ENCODE results near the gene SLC43A3. TPM values are rescaled to one million over a fixed set of nuclear protein-coding genes. Genes with fewer than 3 reads are reported as not detected.
A peak's percentile ranks its signal among the peaks of the same experiment; 100 is the strongest.

The SLC43A3 gene
- total and polyA plus RNA-seq, 10 donors, result 15.2 to 72.5 (median 35.7) TPM

GRCh38 chr11:57358991-57359390 is 67.9 kb downstream of the SLC43A3 start:
- Histone ChIP-seq H3K27me3 (replicated peaks in 1 of 7) (peaks cover 0 to 6% (median 0%) of the 10 kb centered on the region in 7 donors), H3K4me1 (peaks cover 0 to 12% (median 0%) of the 10 kb centered on the region in 6 donors), H3K27ac (no peak overlapping the region), H3K9me3 (no peaks in the 10 kb centered on the region), H3K4me3 (no peak overlapping the region), H3K36me3 (no peaks in the 10 kb centered on the region)
- DNase-seq, result peak; percentile 51
- intact Hi-C loops (cut with DNase I; ENCODE audit: low total_unique reads), result no loop called here
- 69 to 85% (median 82%) methylated on average over 9 of the region's 9 CpGs for WGBS, 5 donors
- TF ChIP-seq POLR2AphosphoS5 (IDR thresholded peaks at IDR 0.05) (no peak), POLR2A (IDR thresholded peaks at IDR 0.05) (no peak)
- TF ChIP-seq, protein P1, sequence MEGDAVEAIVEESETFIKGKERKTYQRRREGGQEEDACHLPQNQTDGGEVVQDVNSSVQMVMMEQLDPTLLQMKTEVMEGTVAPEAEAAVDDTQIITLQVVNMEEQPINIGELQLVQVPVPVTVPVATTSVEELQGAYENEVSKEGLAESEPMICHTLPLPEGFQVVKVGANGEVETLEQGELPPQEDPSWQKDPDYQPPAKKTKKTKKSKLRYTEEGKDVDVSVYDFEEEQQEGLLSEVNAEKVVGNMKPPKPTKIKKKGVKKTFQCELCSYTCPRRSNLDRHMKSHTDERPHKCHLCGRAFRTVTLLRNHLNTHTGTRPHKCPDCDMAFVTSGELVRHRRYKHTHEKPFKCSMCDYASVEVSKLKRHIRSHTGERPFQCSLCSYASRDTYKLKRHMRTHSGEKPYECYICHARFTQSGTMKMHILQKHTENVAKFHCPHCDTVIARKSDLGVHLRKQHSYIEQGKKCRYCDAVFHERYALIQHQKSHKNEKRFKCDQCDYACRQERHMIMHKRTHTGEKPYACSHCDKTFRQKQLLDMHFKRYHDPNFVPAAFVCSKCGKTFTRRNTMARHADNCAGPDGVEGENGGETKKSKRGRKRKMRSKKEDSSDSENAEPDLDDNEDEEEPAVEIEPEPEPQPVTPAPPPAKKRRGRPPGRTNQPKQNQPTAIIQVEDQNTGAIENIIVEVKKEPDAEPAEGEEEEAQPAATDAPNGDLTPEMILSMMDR (IDR thresholded peaks at IDR 0.05 in 8 of 11, conservative IDR thresholded peaks at IDR 0.05 in 3 of 11), result no peak

- Histone ChIP-seq H3K27ac (no peak overlapping the region), H3K27me3 (replicated peaks in 1 of 7) (peaks cover 0 to 6% (median 0%) of the 10 kb centered on the region in 7 donors), H3K4me3 (no peak overlapping the region), H3K9me3 (no peaks in the 10 kb centered on the region), H3K36me3 (no peaks in the 10 kb centered on the region), H3K4me1 (peaks cover 0 to 12% (median 0%) of the 10 kb centered on the region in 6 donors)
- WGBS, 5 donors, result 69 to 81% (median 75%) methylated on average over 9 of the region's 9 CpGs
- intact Hi-C loops (cut with DNase I; ENCODE audit: low total_unique reads), result no loop called here
- no peak for DNase-seq
- TF ChIP-seq POLR2A (IDR thresholded peaks at IDR 0.05), result no peak
These were observed 68.4 kb downstream of the SLC43A3 start for GRCh38 chr11:57358543-57358961.

GRCh38 chr11:57357856-57358255 is 69.1 kb downstream of the SLC43A3 start:
- WGBS, 5 donors, result 30 to 50% (median 40%) methylated on average over 6 of the region's 6 CpGs

DNA sequence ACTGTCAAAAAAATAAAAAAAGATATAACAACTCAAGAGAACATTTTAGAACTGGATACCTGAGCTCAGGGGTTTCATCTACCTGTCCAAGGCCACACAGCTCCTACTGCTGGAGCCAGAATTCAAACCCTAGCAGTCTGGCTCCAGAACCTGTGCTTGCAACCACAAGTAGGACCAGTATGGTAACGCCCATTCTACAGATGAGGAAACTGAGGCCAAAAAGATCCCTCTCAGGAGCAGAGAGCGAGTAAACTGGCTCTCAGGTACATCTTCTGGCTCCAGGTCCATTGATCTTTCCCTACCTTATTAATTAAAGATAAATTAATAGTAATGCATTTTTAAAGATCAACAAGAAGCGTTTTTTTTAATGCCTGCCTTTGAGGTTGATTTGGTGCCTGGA is 69.6 kb downstream of the SLC43A3 start:
- H3K9me3 ChIP-seq, result no peaks in the 10 kb centered on the region
- TF ChIP-seq POLR2A (IDR thresholded peaks at IDR 0.05) (no peak), POLR2AphosphoS5 (IDR thresholded peaks at IDR 0.05) (no peak)
- TF ChIP-seq, protein P1 (IDR thresholded peaks at IDR 0.05 in 8 of 11, conservative IDR thresholded peaks at IDR 0.05 in 3 of 11), result no peak
- no peak overlapping the region for H3K4me3 ChIP-seq
- H3K4me1 ChIP-seq, result peaks cover 0 to 12% (median 0%) of the 10 kb centered on the region in 6 donors
- intact Hi-C loops (cut with DNase I; ENCODE audit: low total_unique reads), result no loop called here
- 68 to 97% (median 91%) methylated on average over 3 of the region's 3 CpGs for WGBS, 5 donors
- H3K27me3 ChIP-seq (replicated peaks in 1 of 7), result peaks cover 0 to 6% (median 0%) of the 10 kb centered on the region in 7 donors
- no peak overlapping the region for H3K27ac ChIP-seq
- DNase-seq, result no peak
- H3K36me3 ChIP-seq, result no peaks in the 10 kb centered on the region

More at GRCh38 chr11:57357856-57358255, 69.1 kb downstream of the SLC43A3 start:
- Histone ChIP-seq H3K4me1 (peaks cover 0 to 12% (median 0%) of the 10 kb centered on the region in 6 donors), H3K36me3 (no peaks in the 10 kb centered on the region), H3K4me3 (no peak overlapping the region), H3K27ac (no peak overlapping the region), H3K9me3 (no peaks in the 10 kb centered on the region), H3K27me3 (replicated peaks in 1 of 7) (peaks cover 0 to 6% (median 0%) of the 10 kb centered on the region in 7 donors)
- no peak for TF ChIP-seq POLR2A (IDR thresholded peaks at IDR 0.05)
- TF ChIP-seq, protein P1 (IDR thresholded peaks at IDR 0.05 in 8 of 11, conservative IDR thresholded peaks at IDR 0.05 in 3 of 11), result no peak
- intact Hi-C loops (cut with DNase I; ENCODE audit: low total_unique reads), result no loop called here
- DNase-seq, result no peak

Small RNAs within 50 kb of the gene (small RNA-seq; reads per million reads assigned to genes)
- 0 reads per million in 4 donors for gene RNA5SP341

Other genes with a start within 250 kb of the SLC43A3 start
- 1 to 10 TPM in 2 of 7 donors, under 1 TPM in 4, not detected in 1; 0.51 to 1.5 (median 0.62) TPM for gene LRRC55, start 245.2 kb downstream of the SLC43A3 start, total RNA-seq
- gene LRRC55, start 245.2 kb downstream of the SLC43A3 start, polyA plus RNA-seq, result under 1 TPM; 0.03 to 0.19 (median 0.04) TPM
- gene APLNR, start 189.9 kb downstream of the SLC43A3 start, total RNA-seq, result 100 to 1,000 TPM in 5 of 7 donors, 10 to 100 TPM in 2; 55.9 to 319 (median 155) TPM
- 10 to 100 TPM in 2 of 3 donors, 1 to 10 TPM in 1; 3.0 to 38.6 (median 10.8) TPM for gene APLNR, start 189.9 kb downstream of the SLC43A3 start, polyA plus RNA-seq
- gene TNKS1BP1, start 102.2 kb downstream of the SLC43A3 start, total RNA-seq, result 100 to 1,000 TPM in 1 of 7 donors, 10 to 100 TPM in 6; 30.5 to 126 (median 48.5) TPM
- 10 to 100 TPM; 19.8 to 51.6 (median 21.7) TPM for gene TNKS1BP1, start 102.2 kb downstream of the SLC43A3 start, polyA plus RNA-seq
- gene SSRP1, start 91.2 kb downstream of the SLC43A3 start, total RNA-seq, result 10 to 100 TPM; 41.9 to 67.1 (median 53.1) TPM
- 10 to 100 TPM; 35.5 to 52.0 (median 42.6) TPM for gene SSRP1, start 91.2 kb downstream of the SLC43A3 start, polyA plus RNA-seq
- gene P2RX3, start 88.8 kb downstream of the SLC43A3 start, total RNA-seq, result not detected
- gene P2RX3, start 88.8 kb downstream of the SLC43A3 start, polyA plus RNA-seq, result not detected
- gene PRG3, start 46.0 kb downstream of the SLC43A3 start, total RNA-seq, result 1 to 10 TPM in 5 of 7 donors, under 1 TPM in 1, not detected in 1; 0.58 to 5.1 (median 2.7) TPM
- under 1 TPM; 0.36 to 0.83 (median 0.43) TPM for gene PRG3, start 46.0 kb downstream of the SLC43A3 start, polyA plus RNA-seq
- 10 to 100 TPM in 1 of 7 donors, 1 to 10 TPM in 5, not detected in 1; 1.4 to 10.5 (median 4.5) TPM for gene PRG2, start 36.5 kb downstream of the SLC43A3 start, total RNA-seq
- 1 to 10 TPM; 2.3 to 4.0 (median 2.5) TPM for gene PRG2, start 36.5 kb downstream of the SLC43A3 start, polyA plus RNA-seq
- gene RTN4RL2, start 33.4 kb upstream of the SLC43A3 start, total RNA-seq, result 1 to 10 TPM in 1 of 7 donors, under 1 TPM in 6; 0.37 to 2.0 (median 0.49) TPM
- gene RTN4RL2, start 33.4 kb upstream of the SLC43A3 start, polyA plus RNA-seq, result under 1 TPM; 0.15 to 0.73 (median 0.29) TPM
- gene SLC43A1, start 88.6 kb upstream of the SLC43A3 start, total RNA-seq, result 10 to 100 TPM in 5 of 7 donors, 1 to 10 TPM in 2; 7.0 to 16.1 (median 13.0) TPM
- 1 to 10 TPM; 6.2 to 8.4 (median 6.4) TPM for gene SLC43A1, start 88.6 kb upstream of the SLC43A3 start, polyA plus RNA-seq
- gene TIMM10, start 103.6 kb upstream of the SLC43A3 start, total RNA-seq, result 10 to 100 TPM; 28.1 to 58.7 (median 39.0) TPM
- gene TIMM10, start 103.6 kb upstream of the SLC43A3 start, polyA plus RNA-seq, result 10 to 100 TPM; 38.7 to 57.4 (median 56.1) TPM
- not detected for gene SMTNL1, start 110.5 kb upstream of the SLC43A3 start, total RNA-seq
- not detected for gene SMTNL1, start 110.5 kb upstream of the SLC43A3 start, polyA plus RNA-seq
- 100 to 1,000 TPM in 5 of 7 donors, 10 to 100 TPM in 2; 74.2 to 137 (median 112) TPM for gene UBE2L6, start 140.6 kb upstream of the SLC43A3 start, total RNA-seq
- gene UBE2L6, start 140.6 kb upstream of the SLC43A3 start, polyA plus RNA-seq, result 100 to 1,000 TPM in 1 of 3 donors, 10 to 100 TPM in 2; 46.8 to 135 (median 79.5) TPM
- 100 to 1,000 TPM; 121 to 364 (median 255) TPM for gene SERPING1, start 170.6 kb upstream of the SLC43A3 start, total RNA-seq
- gene SERPING1, start 170.6 kb upstream of the SLC43A3 start, polyA plus RNA-seq, result 100 to 1,000 TPM; 104 to 187 (median 161) TPM
- gene YPEL4, start 222.8 kb upstream of the SLC43A3 start, total RNA-seq, result 1 to 10 TPM in 6 of 7 donors, under 1 TPM in 1; 0.63 to 8.3 (median 2.2) TPM
- 1 to 10 TPM in 1 of 3 donors, under 1 TPM in 2; 0.77 to 2.4 (median 1.00) TPM for gene YPEL4, start 222.8 kb upstream of the SLC43A3 start, polyA plus RNA-seq
- 10 to 100 TPM; 10.5 to 21.6 (median 14.6) TPM for gene CLP1, start 230.6 kb upstream of the SLC43A3 start, total RNA-seq
- gene CLP1, start 230.6 kb upstream of the SLC43A3 start, polyA plus RNA-seq, result 10 to 100 TPM in 1 of 3 donors, 1 to 10 TPM in 2; 8.3 to 12.2 (median 8.4) TPM
- 10 to 100 TPM; 41.5 to 58.0 (median 51.2) TPM for gene ZDHHC5, start 241.0 kb upstream of the SLC43A3 start, total RNA-seq
- 10 to 100 TPM; 14.0 to 16.7 (median 14.2) TPM for gene ZDHHC5, start 241.0 kb upstream of the SLC43A3 start, polyA plus RNA-seq